ENCODE measurements around the gene ATXN1. TPM values are rescaled to one million over a fixed set of nuclear protein-coding genes. Genes with fewer than 3 reads are reported as not detected.

Gene ATXN1
- total and polyA plus RNA-seq, 2 of the 8 experiments (the other 6 are each of a cell fraction or from before 2014, with no cell fraction given), result 1.6 to 4.0 TPM

- TF ChIP-seq RFX5 (IDR thresholded peaks at IDR 0.05; ENCODE audit: borderline replicate concordance, low read depth, low read length) (no peak), PHF8 (conservative IDR thresholded peaks at IDR 0.05; ENCODE audit: low read depth, low read length) (no peak)
Observed at GRCh38 chr6:16725145-16725864, 36.0 kb downstream of the ATXN1 start (continued).
